ENCODE data around the gene SLC45A2.

- no peak for TF ChIP-seq SUZ12 (IDR thresholded peaks at IDR 0.05; ENCODE audit: extremely low read depth, insufficient read depth, insufficient read length)
- no peak for TF ChIP-seq ZNF274 (IDR thresholded peaks at IDR 0.05; ENCODE audit: low read depth, low read length)
- TF ChIP-seq YY1 (IDR thresholded peaks at IDR 0.05; ENCODE audit: insufficient read depth, insufficient read length), result no peak
Measured at GRCh38 chr5:33958176-33958575, 26.3 kb downstream of the SLC45A2 start.
